ENCODE results near the gene UTF1.

UTF1 gene

DNA sequence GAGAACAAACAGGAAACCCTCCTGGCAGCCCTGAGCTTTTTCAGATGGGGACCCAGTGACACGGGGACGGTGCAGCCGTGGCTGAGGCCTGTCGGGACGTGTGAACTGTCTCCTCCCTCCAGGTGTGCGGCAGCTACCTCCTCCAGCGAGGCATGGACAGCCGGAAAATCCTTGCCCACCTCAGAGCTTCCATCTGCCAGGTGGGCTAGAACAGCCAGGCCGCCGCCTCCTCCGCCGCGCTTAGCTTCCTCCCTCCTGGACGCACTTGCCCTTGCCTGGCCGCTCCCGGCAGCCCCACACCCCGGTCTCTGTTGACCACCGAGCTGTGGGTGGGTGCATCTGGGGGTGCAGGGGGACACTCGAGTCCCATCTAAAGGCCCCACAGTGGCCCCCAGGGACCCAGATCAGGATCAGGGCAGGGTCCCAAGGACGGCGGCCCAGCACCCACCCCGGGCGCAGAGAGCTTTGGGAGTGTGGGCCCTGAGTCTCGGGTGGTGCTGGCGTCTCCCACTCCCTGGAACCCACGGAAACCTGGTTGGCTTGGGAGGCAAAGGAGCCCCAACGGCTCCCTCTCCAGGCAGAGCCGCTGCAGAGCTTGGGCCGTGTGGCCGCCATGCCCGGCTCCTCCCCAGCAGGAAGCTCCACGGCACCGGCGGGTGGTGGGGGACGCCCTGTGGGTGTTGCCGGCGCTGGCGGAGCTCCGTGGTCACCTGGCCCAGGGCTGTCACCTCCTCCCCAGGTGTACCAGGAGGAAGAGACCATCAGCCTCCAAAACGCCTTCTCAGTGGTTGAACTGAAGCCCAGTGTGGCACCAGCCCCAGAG is 32.9 kb upstream of the UTF1 start:
- no peak for DNase-seq

GRCh38 chr10:133197786-133198185 is 32.2 kb upstream of the UTF1 start:
- DNase-seq, result no peak

GRCh38 chr10:133198206-133198605 is 31.8 kb upstream of the UTF1 start:
- no peak for DNase-seq

- no peak for DNase-seq
Observed at GRCh38 chr10:133198621-133199487, 31.2 kb upstream of the UTF1 start.

DNA sequence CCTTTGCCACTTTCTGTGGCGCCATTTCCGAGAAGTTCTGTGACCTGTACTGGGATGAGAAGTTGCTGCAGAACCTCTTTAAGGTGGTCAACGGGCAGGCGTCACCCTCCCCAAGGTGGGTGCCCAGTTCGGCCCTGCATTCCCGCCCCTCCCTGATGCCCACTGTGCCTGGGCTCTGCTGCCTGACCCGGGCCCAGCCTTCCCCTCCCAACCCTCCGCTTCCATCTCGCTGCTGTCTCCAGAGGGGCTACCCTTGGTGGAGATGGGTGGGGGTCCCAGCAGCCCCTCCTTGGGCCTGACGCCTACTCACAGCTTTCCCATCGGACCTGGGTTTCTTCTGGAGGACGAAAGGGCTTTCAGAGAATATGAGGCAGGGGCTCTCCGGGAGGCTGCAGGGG is 30.5 kb upstream of the UTF1 start:
- DNase-seq, result no peak

- DNase-seq, result no peak
Observed at GRCh38 chr10:133199992-133200611, 29.9 kb upstream of the UTF1 start.

DNA sequence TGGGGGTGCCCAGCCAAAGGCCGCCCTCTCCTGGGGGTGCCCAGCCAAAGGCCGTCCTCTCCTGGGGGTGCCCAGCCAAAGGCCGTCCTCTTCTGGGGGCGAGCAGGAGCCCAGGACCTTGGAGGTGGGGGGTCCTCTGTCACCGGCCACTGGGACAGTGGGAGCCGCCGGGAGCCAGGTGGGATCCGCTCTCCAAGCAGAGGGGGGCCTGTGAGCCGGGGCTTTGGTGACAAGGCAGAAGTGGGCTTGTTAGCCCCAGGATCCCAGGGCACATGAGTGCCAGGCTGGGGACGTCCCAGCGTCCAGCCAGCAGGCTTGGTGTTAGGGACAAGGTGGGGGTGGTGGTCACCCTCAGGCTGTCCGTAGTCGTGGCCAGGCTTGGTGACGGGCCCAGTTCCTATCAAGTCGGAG is 29.4 kb upstream of the UTF1 start:
- DNase-seq, result no peak

DNA sequence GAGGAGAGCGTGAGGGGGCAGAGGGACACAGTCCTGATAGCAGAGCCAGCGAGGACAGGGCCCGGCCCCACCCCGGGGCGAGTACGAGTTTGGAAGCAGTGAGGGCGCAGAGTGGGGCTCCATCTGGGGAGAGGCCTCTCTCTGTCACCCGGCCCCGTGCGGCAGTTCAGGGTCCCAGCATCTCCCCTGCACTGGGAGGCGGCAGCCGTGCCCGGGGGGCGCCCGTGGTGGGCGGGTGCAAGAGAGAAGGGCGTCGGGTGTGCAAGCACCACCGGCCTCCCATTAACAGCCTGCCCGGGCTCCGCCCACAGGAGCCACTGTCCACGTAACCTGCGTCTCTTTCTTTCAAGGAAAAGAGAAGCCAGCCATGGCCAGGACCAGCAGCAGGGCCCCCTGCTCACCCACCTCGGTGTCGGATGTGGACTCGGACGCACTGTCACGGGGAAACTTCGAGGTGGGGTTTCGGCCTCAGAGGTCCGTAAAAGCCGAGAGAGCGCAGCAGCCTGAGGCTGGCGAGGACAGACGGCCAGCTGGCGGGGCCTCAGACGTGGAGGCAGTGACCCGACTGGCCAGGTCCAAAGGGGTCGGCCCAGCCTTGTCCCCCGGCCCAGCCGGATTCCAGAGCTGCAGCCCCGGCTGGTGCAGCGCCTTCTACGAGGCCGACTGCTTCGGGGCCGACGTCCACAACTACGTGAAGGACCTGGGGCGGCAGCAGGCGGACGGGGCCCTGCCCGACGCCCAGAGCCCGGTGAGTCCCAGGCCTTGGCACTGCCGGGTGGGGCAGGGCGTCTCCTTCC is 28.7 kb upstream of the UTF1 start:
- no peak for DNase-seq

DNA sequence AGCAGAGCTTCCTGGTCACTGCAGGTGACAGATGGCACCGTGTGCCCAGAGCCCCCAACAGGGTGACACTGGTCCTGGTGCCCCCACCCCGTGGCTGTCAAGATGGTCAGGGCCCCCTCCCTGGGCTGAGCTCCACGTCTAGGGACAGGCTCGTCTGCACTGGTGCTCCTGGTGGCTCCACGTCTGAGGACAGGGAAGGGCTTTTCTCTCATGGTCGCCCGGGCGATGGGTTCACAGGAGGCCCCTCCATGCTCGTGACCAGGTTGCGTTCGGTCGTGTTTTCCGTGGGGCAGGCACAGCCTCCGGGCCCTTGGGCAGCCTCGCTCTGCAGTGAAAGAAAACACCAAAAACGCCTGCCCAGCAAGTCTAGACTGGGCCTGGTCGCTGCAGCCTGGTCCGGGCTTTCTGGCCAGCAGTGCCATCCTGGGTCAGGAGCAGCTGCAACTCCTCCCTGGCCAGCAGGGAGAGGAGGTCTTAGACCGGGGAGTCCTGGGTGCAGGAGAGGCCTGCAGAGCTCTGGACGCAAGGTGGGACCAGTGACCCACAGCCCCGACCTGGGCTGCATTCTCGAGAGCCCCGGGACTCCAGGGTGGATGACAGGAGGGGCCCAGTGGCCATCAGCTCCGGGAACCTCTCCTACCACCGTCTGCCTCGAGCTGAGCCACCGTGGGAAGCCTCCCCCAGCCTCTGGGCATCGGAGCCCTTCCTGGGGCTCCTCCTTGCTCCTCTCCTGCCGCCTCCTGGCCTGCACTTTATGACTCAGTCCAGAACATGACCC is 27.9 kb upstream of the UTF1 start:
- DNase-seq, result no peak

GRCh38 chr10:133202778-133203651 is 27.0 kb upstream of the UTF1 start:
- no peak for DNase-seq

- DNase-seq, result no peak
Observed at GRCh38 chr10:133203652-133204195, 26.3 kb upstream of the UTF1 start.

- DNase-seq, result no peak
Observed at GRCh38 chr10:133204226-133205015, 25.6 kb upstream of the UTF1 start.

GRCh38 chr10:133205146-133205545 is 24.9 kb upstream of the UTF1 start:
- DNase-seq, result no peak

DNA sequence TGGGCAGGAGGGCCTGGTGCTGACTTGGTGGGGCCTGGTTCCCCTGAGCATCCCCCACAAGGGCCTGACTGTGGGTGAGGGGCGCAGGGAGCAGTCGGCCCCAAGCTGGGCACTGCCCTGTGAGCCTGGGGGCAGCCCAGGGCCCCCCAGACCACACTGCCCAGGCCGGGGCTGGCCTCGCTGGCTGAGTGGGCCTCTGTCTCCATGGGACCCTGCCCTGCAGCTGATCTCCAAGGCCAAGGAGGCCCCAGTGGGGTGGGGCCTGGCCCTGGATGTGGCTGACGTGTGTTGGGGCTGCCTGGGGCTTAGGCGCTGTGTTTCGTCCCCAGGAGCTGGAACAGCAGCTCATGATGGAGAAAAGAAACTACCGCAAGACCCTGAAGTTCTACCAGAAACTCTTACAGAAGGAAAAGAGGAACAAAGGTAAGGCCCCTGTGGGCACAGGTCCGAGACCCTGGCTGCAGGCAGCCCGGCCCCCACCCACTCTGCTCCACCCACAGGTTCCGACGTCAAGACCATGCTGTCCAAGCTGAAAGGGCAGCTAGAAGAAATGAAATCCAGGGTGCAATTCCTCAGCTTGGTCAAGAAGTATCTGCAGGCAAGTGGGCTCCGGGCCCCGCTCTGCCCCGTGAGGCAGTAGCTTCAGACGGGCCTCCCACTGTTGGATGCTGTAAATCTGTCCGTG is 23.5 kb upstream of the UTF1 start:
- DNase-seq, result no peak

DNA sequence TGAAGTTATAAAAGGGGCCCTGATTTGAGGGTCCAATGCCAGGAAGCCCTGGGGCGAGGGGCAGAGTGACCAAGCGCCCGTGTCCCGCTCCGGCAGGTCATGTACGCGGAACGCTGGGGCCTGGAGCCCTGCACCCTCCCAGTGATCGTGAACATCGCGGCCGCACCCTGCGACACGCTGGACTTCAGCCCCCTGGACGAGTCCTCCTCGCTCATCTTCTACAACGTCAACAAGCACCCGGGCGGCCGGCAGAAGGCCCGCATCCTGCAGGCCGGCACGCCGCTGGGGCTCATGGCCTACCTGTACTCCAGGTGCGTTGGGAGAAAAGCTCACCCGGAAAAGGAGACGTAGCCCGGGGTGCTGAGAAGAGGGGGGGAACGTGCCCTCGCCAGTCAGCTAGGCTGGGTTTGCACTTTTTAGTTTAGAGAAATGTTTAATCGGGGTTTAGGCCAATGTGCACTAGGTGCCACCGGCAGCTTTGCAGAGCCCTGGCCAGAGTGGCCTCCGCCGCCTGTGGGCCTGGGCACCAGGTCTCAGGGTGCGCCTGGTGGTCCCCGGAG is 22.9 kb upstream of the UTF1 start:
- no peak for DNase-seq

- no peak for DNase-seq
Observed at GRCh38 chr10:133207627-133208026, 22.4 kb upstream of the UTF1 start.

DNA sequence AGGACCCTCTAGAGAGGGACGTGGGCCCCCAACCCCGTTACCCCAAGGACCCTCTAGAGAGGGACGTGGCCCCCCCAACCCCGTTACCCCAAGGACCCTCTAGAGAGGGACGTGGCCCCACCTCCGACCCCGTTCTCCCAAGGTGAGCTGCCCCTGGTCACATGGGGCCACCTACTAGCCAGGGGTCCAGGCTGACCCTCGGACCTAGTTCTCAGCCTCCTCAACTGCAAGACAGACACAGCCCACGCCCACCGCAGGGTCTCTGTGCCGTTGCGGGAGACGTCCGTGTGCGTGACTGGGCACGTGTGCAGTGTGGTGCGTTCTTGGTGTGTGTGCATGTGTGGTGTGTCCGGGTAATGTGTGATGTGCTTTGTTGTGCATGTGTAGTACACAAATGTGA is 21.6 kb upstream of the UTF1 start:
- no peak for DNase-seq

GRCh38 chr10:133209117-133209516 is 20.9 kb upstream of the UTF1 start:
- DNase-seq, result no peak

- no peak for DNase-seq
Observed at GRCh38 chr10:133209641-133210040, 20.4 kb upstream of the UTF1 start.
